ENCODE measurements around the gene CAMK2D. TPM values are rescaled to one million over a fixed set of nuclear protein-coding genes. Genes with fewer than 3 reads are reported as not detected.

The CAMK2D gene
- total and polyA plus RNA-seq, 4 experiments from 2014 or later: 15.5 to 36.4 (median 24.0) TPM

GRCh38 chr4:113618205-113618604, 143.3 kb downstream of the CAMK2D start:
- no peak overlapping the region for H3K27ac ChIP-seq (ENCODE audit: low read depth, low read length)
- no peak for DNase-seq
- intact Hi-C loops (cut with micrococcal nuclease): no loop called here
- no peak overlapping the region for H3K4me3 ChIP-seq (ENCODE audit: low read length in 2 of 2)
- peaks cover 9% of the 10 kb centered on the region for H3K4me1 ChIP-seq (ENCODE audit: insufficient read depth, low read length)
- Mint-ChIP-seq H3K4me1 (peaks cover 11 to 20% (median 17%) of the 10 kb centered on the region in 4 donors), H3K27me3 (no peaks in the 10 kb centered on the region), H3K27ac (no peak overlapping the region), H3K36me3 (peaks cover 2 to 10% of the 10 kb centered on the region in 2 donors), H3K4me3 (no peak overlapping the region), H3K9me3 (no peaks in the 10 kb centered on the region)
- H3K36me3 ChIP-seq (ENCODE audit: insufficient read depth, low read length): no peaks in the 10 kb centered on the region
- no peaks in the 10 kb centered on the region for H3K27me3 ChIP-seq (ENCODE audit: insufficient read depth, low read length)
- ChIA-PET CTCF (ENCODE audit: partially characterized antibody) (interaction anchor here (1.3 kb wide), 1 partner anchor 18 kb away, joined by 4 read pairs; no protein-coding TSS in a partner anchor), POLR2A (ENCODE audit: partially characterized antibody) (no interaction called here)
- H3K9me3 ChIP-seq (ENCODE audit: control insufficient read depth in 1 of 2, low read length in 2 of 2): no peaks in the 10 kb centered on the region

- CTCF ChIA-PET (ENCODE audit: partially characterized antibody): interaction anchor here (1.3 kb wide), 1 partner anchor 19 kb away, joined by 4 read pairs; no protein-coding TSS in a partner anchor
These were observed 144.3 kb downstream of the CAMK2D start for GRCh38 chr4:113617195-113617594.

GRCh38 chr4:113616443-113616842, 145.1 kb downstream of the CAMK2D start:
- ChIA-PET CTCF (ENCODE audit: partially characterized antibody) (no interaction called here), POLR2A (ENCODE audit: partially characterized antibody) (no interaction called here)
- H3K9me3 Mint-ChIP-seq: no peaks in the 10 kb centered on the region
- H3K27ac Mint-ChIP-seq: peak overlapping the region in 1 of 7 donors; percentile 23
- peaks cover 11 to 20% (median 14%) of the 10 kb centered on the region in 4 donors for H3K4me1 Mint-ChIP-seq
- Histone ChIP-seq H3K4me3 (ENCODE audit: low read length in 2 of 2) (no peak overlapping the region), H3K9me3 (ENCODE audit: control insufficient read depth in 1 of 2, low read length in 2 of 2) (no peaks in the 10 kb centered on the region), H3K36me3 (ENCODE audit: insufficient read depth, low read length) (no peaks in the 10 kb centered on the region), H3K27ac (ENCODE audit: low read depth, low read length) (no peak overlapping the region), H3K4me1 (ENCODE audit: insufficient read depth, low read length) (peaks cover 9% of the 10 kb centered on the region), H3K27me3 (ENCODE audit: insufficient read depth, low read length) (no peaks in the 10 kb centered on the region)
- H3K4me3 Mint-ChIP-seq: no peak overlapping the region
- intact Hi-C loops (cut with micrococcal nuclease): no loop called here
- H3K27me3 Mint-ChIP-seq: no peaks in the 10 kb centered on the region
- H3K36me3 Mint-ChIP-seq: peaks cover 2 to 3% of the 10 kb centered on the region in 2 donors
- DNase-seq: peak in 4 of 5 donors; percentile 9 to 22 (median 19)

More at GRCh38 chr4:113617195-113617594, 144.3 kb downstream of the CAMK2D start:
- peaks cover 9% of the 10 kb centered on the region for H3K4me1 ChIP-seq (ENCODE audit: insufficient read depth, low read length)
- no peaks in the 10 kb centered on the region for H3K9me3 Mint-ChIP-seq
- no peaks in the 10 kb centered on the region for H3K9me3 ChIP-seq (ENCODE audit: control insufficient read depth in 1 of 2, low read length in 2 of 2)
- H3K4me1 Mint-ChIP-seq: peaks cover 11 to 20% (median 17%) of the 10 kb centered on the region in 4 donors
- peak overlapping the region in 1 of 8 donors; percentile 9 for H3K4me3 Mint-ChIP-seq
- no peak overlapping the region for H3K27ac ChIP-seq (ENCODE audit: low read depth, low read length)
- intact Hi-C loops (cut with micrococcal nuclease): no loop called here
- H3K27ac Mint-ChIP-seq: peak overlapping the region in 4 of 7 donors; percentile 42 to 77 (median 58)
- no peaks in the 10 kb centered on the region for H3K36me3 ChIP-seq (ENCODE audit: insufficient read depth, low read length)
- H3K36me3 Mint-ChIP-seq: peaks cover 2 to 10% of the 10 kb centered on the region in 2 donors
- POLR2A ChIA-PET (ENCODE audit: partially characterized antibody): no interaction called here
- no peaks in the 10 kb centered on the region for H3K27me3 Mint-ChIP-seq
- H3K4me3 ChIP-seq (ENCODE audit: low read length in 2 of 2): no peak overlapping the region
- H3K27me3 ChIP-seq (ENCODE audit: insufficient read depth, low read length): no peaks in the 10 kb centered on the region
- no peak for DNase-seq

- H3K27me3 ChIP-seq (ENCODE audit: insufficient read depth, low read length): no peaks in the 10 kb centered on the region
- ChIA-PET CTCF (ENCODE audit: partially characterized antibody) (interaction anchor here (0.8 to 1.3 kb wide), 3 partner anchors 67 to 286 kb away, joined by 3 read pairs; no protein-coding TSS in a partner anchor), POLR2A (ENCODE audit: partially characterized antibody) (no interaction called here)
- H3K4me3 Mint-ChIP-seq: no peak overlapping the region
- no peak overlapping the region for H3K27ac Mint-ChIP-seq
- peaks cover 11 to 20% (median 14%) of the 10 kb centered on the region in 4 donors for H3K4me1 Mint-ChIP-seq
- H3K36me3 ChIP-seq (ENCODE audit: insufficient read depth, low read length): no peaks in the 10 kb centered on the region
- no peaks in the 10 kb centered on the region for H3K9me3 ChIP-seq (ENCODE audit: control insufficient read depth in 1 of 2, low read length in 2 of 2)
- DNase-seq: no peak
- no peak overlapping the region for H3K27ac ChIP-seq (ENCODE audit: low read depth, low read length)
- H3K36me3 Mint-ChIP-seq: peaks cover 4 to 8% of the 10 kb centered on the region in 2 donors
- H3K4me1 ChIP-seq (ENCODE audit: insufficient read depth, low read length): peaks cover 9% of the 10 kb centered on the region
- H3K4me3 ChIP-seq (ENCODE audit: low read length in 2 of 2): no peak overlapping the region
- no peaks in the 10 kb centered on the region for H3K27me3 Mint-ChIP-seq
- no peaks in the 10 kb centered on the region for H3K9me3 Mint-ChIP-seq
- intact Hi-C loops (cut with micrococcal nuclease): no loop called here
These were observed 147.1 kb downstream of the CAMK2D start for GRCh38 chr4:113614414-113614813.

- Mint-ChIP-seq H3K27me3 (no peaks in the 10 kb centered on the region), H3K4me3 (no peak overlapping the region), H3K9me3 (no peaks in the 10 kb centered on the region), H3K4me1 (peaks cover 11 to 20% (median 14%) of the 10 kb centered on the region in 4 donors), H3K36me3 (peaks cover 5 to 8% of the 10 kb centered on the region in 2 donors), H3K27ac (no peak overlapping the region)
- no peak overlapping the region for H3K27ac ChIP-seq (ENCODE audit: low read depth, low read length)
- POLR2A ChIA-PET (ENCODE audit: partially characterized antibody): no interaction called here
- peaks cover 9% of the 10 kb centered on the region for H3K4me1 ChIP-seq (ENCODE audit: insufficient read depth, low read length)
- H3K36me3 ChIP-seq (ENCODE audit: insufficient read depth, low read length): no peaks in the 10 kb centered on the region
- H3K4me3 ChIP-seq (ENCODE audit: low read length in 2 of 2): no peak overlapping the region
- no peaks in the 10 kb centered on the region for H3K9me3 ChIP-seq (ENCODE audit: control insufficient read depth in 1 of 2, low read length in 2 of 2)
- no peaks in the 10 kb centered on the region for H3K27me3 ChIP-seq (ENCODE audit: insufficient read depth, low read length)
- intact Hi-C loops (cut with micrococcal nuclease): no loop called here
- CTCF ChIA-PET (ENCODE audit: partially characterized antibody): interaction anchor here (1.5 kb wide), 1 partner anchor 66 kb away, joined by 4 read pairs; no protein-coding TSS in a partner anchor
- DNase-seq: no peak
These were observed 148.0 kb downstream of the CAMK2D start for GRCh38 chr4:113613503-113613902.

GRCh38 chr4:113610537-113610936, 151.0 kb downstream of the CAMK2D start:
- no peaks in the 10 kb centered on the region for H3K9me3 ChIP-seq (ENCODE audit: control insufficient read depth in 1 of 2, low read length in 2 of 2)
- Mint-ChIP-seq H3K27ac (peak overlapping the region in 1 of 7 donors; percentile 65), H3K4me1 (peaks cover 3 to 7% (median 5%) of the 10 kb centered on the region in 4 donors), H3K9me3 (peaks cover 0 to 2% (median 0%) of the 10 kb centered on the region in 8 donors), H3K4me3 (no peak overlapping the region), H3K27me3 (no peaks in the 10 kb centered on the region), H3K36me3 (peaks cover 33 to 34% of the 10 kb centered on the region in 2 donors)
- no peaks in the 10 kb centered on the region for H3K4me1 ChIP-seq (ENCODE audit: insufficient read depth, low read length)
- H3K36me3 ChIP-seq (ENCODE audit: insufficient read depth, low read length): no peaks in the 10 kb centered on the region
- H3K27ac ChIP-seq (ENCODE audit: low read depth, low read length): no peak overlapping the region
- H3K4me3 ChIP-seq (ENCODE audit: low read length in 2 of 2): no peak overlapping the region
- intact Hi-C loops (cut with micrococcal nuclease): no loop called here
- ChIA-PET CTCF (ENCODE audit: partially characterized antibody) (no interaction called here), POLR2A (ENCODE audit: partially characterized antibody) (no interaction called here)
- no peak for DNase-seq
- H3K27me3 ChIP-seq (ENCODE audit: insufficient read depth, low read length): no peaks in the 10 kb centered on the region

- H3K36me3 Mint-ChIP-seq: peaks cover 39 to 41% of the 10 kb centered on the region in 2 donors
- no peaks in the 10 kb centered on the region for H3K27me3 Mint-ChIP-seq
- Histone ChIP-seq H3K4me1 (ENCODE audit: insufficient read depth, low read length) (no peaks in the 10 kb centered on the region), H3K4me3 (ENCODE audit: low read length in 2 of 2) (no peak overlapping the region), H3K27me3 (ENCODE audit: insufficient read depth, low read length) (no peaks in the 10 kb centered on the region), H3K27ac (ENCODE audit: low read depth, low read length) (no peak overlapping the region), H3K9me3 (ENCODE audit: control insufficient read depth in 1 of 2, low read length in 2 of 2) (no peaks in the 10 kb centered on the region), H3K36me3 (ENCODE audit: insufficient read depth, low read length) (no peaks in the 10 kb centered on the region)
- POLR2A ChIA-PET (ENCODE audit: partially characterized antibody): no interaction called here
- peaks cover 0 to 2% (median 0%) of the 10 kb centered on the region in 8 donors for H3K9me3 Mint-ChIP-seq
- H3K27ac Mint-ChIP-seq: no peak overlapping the region
- DNase-seq: no peak
- CTCF ChIA-PET (ENCODE audit: partially characterized antibody): no interaction called here
- H3K4me3 Mint-ChIP-seq: no peak overlapping the region
- intact Hi-C loops (cut with micrococcal nuclease): no loop called here
- peaks cover 0 to 7% (median 2%) of the 10 kb centered on the region in 4 donors for H3K4me1 Mint-ChIP-seq
These were observed 153.5 kb downstream of the CAMK2D start for GRCh38 chr4:113607998-113608397.

Measured in CD4-positive, alpha-beta memory T cell (primary cell).